H1 (cell line): Measurements from ENCODE around the gene SIMC1. TPM values are rescaled to one million over a fixed set of nuclear protein-coding genes. Genes with fewer than 3 reads are reported as not detected.

Source experiments
- CHD7 ChIP-seq: fragments of 300-600 bp; sonication (generic); IDR thresholded peaks from 2 replicates; pipeline ENCODE4 v1.7.1; 2012; ENCODE audit warnings: low read length, moderate library complexity, mild to moderate bottlenecking, inconsistent platforms; ENCODE audit not compliant: insufficient replicate concordance
- JUND ChIP-seq: IDR thresholded peaks from 2 replicates; pipeline ENCODE4 v1.6.1; 2011; ENCODE audit warnings: mild to moderate bottlenecking, improper control_type of control experiment, low read length
- RBBP5 ChIP-seq: IDR thresholded peaks from 2 replicates; pipeline ENCODE4 v1.7.1; 2012; ENCODE audit warnings: low read depth, mild to moderate bottlenecking, inconsistent platforms, low read length, moderate library complexity, borderline replicate concordance
- TAF7 ChIP-seq: optimal IDR thresholded peaks from 2 replicates; pipeline ENCODE3; 2011; ENCODE audit warnings: low read depth, mild to moderate bottlenecking, inconsistent platforms, low read length, moderate library complexity, borderline replicate concordance
- polyA plus RNA-seq, 7 experiments: library from polyadenylated mRNA; depleted of rRNA in 3 of 7; stranded (reverse) in 5 of 7; unstranded in 2 of 7; fragments of >200 nt in 5 of 7; fragments of 200-250 nt in 2 of 7; gene quantifications; 1 replicate in 5 of 7; 2 replicates in 1 of 7; 4 replicates in 1 of 7; pipeline versions ENCODE4 v1.2.1 to v1.2.3, GENCODE V29; 2011 to 2013; ENCODE audit warnings: missing spikeins in 2 of 7, mixed read lengths in 2 of 7
- total RNA-seq: library from RNA; stranded (reverse); fragmentation: NEBNext Ultra II Directional; extraction: Animal tissue kit (Norgen Biotek cat#: 25700); gene quantifications from 2 replicates; pipeline ENCODE4 v1.2.1, GENCODE V29; 2021

Gene SIMC1
- total and polyA plus RNA-seq, 2 of the 8 experiments (the other 6 are each of a cell fraction or from before 2014, with no cell fraction given): 12.3 to 21.2 TPM

GRCh38 chr5:176342766-176343458, 104.7 kb downstream of the SIMC1 start (continued):
- no peak for TF ChIP-seq CHD7
- TF ChIP-seq TAF7: no peak
- no peak for TF ChIP-seq RBBP5
- no peak for TF ChIP-seq JUND
- TF ChIP-seq, all 59 proteins: peak for 0
